ENCODE measurements around the gene FUT2.
"Not testable (repeated sequence)": the region's sequence is repeated elsewhere in the genome, so short reads cannot be mapped to it uniquely, and the experiment has no call there.

Gene FUT2

DNA sequence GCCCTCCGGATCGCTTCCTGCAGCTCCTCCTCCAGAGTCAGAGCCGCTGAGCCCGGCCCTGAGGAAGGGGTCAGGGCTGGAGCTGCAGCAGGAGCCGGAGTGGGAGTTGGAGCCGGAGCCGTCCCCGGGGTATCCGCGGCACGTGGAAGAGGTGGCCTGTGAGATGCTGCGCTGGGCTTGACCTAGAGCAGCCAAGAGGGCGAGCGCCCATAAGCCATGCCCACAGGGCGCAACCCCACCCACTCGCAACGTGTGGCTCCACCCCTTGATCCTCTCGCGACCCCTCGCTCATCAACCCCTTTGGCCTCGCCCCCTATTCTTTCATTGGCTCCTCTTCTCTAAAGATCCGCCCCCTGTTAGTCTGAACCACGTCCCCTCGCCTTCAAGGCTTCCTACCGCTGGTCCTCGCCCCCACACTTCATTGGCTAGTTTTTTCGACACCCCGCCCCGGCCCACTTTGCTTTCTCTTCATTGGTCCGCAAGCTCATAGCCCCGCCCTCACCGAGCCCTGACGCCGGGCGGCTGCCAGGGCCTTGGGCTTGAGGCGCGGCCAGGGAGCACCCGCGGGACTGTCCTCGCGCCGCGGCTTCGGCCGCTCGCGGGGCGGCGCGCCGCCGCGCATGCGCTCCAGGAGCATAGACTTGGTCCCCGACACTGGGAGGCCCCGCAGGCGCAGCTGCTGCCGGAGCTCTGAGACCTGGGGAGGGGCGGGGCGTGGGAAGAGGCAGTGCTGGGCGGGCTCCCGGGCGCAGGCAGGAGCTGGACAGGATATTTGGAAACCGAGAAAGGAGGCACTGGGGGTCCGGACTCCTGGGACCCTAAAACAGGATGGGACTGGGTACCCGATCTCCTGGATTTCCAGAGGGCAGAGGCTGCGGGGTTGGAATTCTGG is 18.3 kb downstream of the FUT2 start:
- TF ChIP-seq, protein P1, sequence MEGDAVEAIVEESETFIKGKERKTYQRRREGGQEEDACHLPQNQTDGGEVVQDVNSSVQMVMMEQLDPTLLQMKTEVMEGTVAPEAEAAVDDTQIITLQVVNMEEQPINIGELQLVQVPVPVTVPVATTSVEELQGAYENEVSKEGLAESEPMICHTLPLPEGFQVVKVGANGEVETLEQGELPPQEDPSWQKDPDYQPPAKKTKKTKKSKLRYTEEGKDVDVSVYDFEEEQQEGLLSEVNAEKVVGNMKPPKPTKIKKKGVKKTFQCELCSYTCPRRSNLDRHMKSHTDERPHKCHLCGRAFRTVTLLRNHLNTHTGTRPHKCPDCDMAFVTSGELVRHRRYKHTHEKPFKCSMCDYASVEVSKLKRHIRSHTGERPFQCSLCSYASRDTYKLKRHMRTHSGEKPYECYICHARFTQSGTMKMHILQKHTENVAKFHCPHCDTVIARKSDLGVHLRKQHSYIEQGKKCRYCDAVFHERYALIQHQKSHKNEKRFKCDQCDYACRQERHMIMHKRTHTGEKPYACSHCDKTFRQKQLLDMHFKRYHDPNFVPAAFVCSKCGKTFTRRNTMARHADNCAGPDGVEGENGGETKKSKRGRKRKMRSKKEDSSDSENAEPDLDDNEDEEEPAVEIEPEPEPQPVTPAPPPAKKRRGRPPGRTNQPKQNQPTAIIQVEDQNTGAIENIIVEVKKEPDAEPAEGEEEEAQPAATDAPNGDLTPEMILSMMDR (IDR thresholded peaks at IDR 0.05; ENCODE audit: low read depth, low read length, missing control alignments) = no peak
- peak; percentile 97 for DNase-seq (ENCODE audit: low read depth)
- peak overlapping the region; percentile 81 for H3K4me3 ChIP-seq (ENCODE audit: low read depth, low read length)

- no peak for DNase-seq (ENCODE audit: low read depth)
- TF ChIP-seq, protein P1 (IDR thresholded peaks at IDR 0.05; ENCODE audit: low read depth, low read length, missing control alignments) = no peak
- peak overlapping the region; percentile 81 for H3K4me3 ChIP-seq (ENCODE audit: low read depth, low read length)
Measured at GRCh38 chr19:48714759-48715675, 19.2 kb downstream of the FUT2 start.

DNA sequence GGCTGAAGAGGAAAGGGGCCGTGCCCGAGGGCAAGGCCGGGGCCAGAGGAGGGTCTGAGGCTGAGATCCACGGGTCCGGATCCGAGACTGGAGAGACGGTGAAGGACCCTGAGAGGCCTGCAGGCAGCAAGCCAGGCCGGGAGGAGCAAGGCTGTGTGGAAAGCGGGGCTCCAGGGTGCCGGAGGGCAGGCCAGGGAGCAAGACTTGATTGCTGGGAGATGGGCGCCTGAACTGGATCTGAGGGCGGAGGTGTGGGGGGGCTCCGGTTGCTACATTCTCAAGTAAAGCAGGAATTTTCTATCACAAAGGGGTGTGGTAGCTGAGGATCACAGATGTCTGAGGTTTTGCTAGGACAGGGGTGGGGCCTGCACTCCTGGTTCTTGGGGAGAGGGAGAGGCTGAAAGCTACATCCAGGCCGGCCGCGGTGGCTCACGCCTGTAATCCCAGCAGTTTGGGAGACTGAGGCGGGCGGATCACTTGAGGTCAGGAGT is 20.0 kb downstream of the FUT2 start:
- TF ChIP-seq, protein P1 (IDR thresholded peaks at IDR 0.05; ENCODE audit: low read depth, low read length, missing control alignments) = no peak
- H3K4me3 ChIP-seq (ENCODE audit: low read depth, low read length) = no peak overlapping the region
- DNase-seq (ENCODE audit: low read depth) = no peak

DNA sequence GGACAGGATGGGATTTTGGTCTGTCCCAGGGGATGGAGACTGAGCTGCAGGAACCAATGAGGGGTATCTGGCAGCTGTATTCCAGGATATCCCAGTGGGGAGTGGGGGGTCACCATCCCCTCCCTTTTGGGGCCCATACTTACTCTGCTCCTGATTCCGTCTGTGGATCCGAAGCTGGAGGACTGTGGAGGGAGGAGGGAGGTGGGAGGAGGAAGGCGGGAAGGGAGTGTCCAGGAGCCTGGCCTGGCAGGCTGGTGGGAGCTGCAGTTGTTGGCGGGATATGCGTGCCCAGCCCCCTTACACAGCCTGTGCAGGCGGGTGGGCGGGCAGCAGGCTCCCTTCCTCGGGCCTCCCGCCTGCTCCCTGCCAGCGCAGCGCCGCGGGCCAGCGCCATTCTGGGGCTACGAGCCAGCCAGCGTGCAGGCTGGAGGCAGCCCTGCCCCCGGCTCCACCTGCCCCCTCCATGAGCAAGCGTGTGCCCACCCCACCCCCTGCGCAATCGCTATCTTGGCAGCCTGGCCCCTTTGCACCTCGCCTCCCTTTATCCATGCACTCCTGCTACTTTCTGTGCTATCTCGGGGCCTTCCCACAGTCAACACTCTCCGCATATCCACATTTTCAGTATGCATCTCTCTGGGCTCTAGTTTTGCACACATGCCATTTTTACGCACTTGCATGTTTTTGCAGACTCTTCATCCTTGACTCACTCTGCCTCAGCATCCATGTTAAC is 21.0 kb downstream of the FUT2 start:
- no peak for DNase-seq (ENCODE audit: low read depth)
- TF ChIP-seq, protein P1 (IDR thresholded peaks at IDR 0.05; ENCODE audit: low read depth, low read length, missing control alignments) = no peak
- no peak overlapping the region for H3K4me3 ChIP-seq (ENCODE audit: low read depth, low read length)

DNA sequence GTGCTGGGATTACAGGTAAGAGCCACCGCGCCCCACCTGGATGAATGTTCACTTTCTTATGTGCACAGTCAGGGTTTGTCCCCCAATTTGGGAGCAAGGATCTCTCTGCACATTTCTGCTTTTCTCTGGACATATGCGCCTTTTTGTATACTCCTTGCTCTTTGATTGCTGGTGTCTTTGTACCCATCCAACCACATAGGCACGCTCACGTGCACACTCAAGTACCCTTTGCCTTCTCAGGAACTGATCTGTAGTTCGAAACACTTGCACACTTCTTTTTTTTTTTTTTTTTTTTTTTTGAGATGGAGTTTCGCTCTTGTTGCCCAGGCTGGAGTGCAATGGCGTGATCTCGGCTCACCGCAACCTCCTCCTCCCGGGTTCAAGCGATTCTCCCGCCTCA is 22.3 kb downstream of the FUT2 start:
- DNase-seq (ENCODE audit: low read depth); H3K4me3 ChIP-seq (ENCODE audit: low read depth, low read length): not testable (repeated sequence)

- no peak for DNase-seq (ENCODE audit: low read depth)
- TF ChIP-seq, protein P1 (IDR thresholded peaks at IDR 0.05; ENCODE audit: low read depth, low read length, missing control alignments) = no peak
- H3K4me3 ChIP-seq (ENCODE audit: low read depth, low read length) = no peak overlapping the region
Measured at GRCh38 chr19:48718711-48719231, 23.0 kb downstream of the FUT2 start.

All from GM12864 (cell line).